ENCODE data around the gene TAT.

DNA sequence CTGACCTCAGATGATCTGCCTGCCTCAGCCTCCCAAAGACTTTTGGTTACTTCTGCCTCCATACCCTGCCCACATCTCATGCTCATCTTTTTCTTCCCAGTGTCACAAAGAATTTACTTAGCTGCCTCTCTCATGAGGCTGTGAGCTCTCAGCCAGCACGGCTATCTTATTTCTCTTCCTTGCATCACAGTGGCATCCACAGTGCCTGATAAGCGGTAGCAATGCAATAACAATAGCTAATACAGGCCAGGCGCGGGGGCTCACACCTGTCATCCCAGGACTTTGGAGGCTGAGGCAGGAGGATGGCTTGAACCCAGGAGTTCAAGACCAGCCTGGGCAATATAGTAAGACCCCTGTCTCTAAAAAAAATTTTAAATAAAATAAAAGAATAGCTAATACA, 33.6 kb upstream of the TAT start:
- TF ChIP-seq, protein P1, sequence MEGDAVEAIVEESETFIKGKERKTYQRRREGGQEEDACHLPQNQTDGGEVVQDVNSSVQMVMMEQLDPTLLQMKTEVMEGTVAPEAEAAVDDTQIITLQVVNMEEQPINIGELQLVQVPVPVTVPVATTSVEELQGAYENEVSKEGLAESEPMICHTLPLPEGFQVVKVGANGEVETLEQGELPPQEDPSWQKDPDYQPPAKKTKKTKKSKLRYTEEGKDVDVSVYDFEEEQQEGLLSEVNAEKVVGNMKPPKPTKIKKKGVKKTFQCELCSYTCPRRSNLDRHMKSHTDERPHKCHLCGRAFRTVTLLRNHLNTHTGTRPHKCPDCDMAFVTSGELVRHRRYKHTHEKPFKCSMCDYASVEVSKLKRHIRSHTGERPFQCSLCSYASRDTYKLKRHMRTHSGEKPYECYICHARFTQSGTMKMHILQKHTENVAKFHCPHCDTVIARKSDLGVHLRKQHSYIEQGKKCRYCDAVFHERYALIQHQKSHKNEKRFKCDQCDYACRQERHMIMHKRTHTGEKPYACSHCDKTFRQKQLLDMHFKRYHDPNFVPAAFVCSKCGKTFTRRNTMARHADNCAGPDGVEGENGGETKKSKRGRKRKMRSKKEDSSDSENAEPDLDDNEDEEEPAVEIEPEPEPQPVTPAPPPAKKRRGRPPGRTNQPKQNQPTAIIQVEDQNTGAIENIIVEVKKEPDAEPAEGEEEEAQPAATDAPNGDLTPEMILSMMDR (IDR thresholded peaks at IDR 0.05) = no peak
- TF ChIP-seq EZH2phosphoT487 (IDR thresholded peaks at IDR 0.05) = no peak

Data from neural progenitor cell (in vitro differentiated cells).